Keratinocyte (primary cell): ENCODE measurements around the gene ARHGAP28. TPM values are rescaled to one million over a fixed set of nuclear protein-coding genes. Genes with fewer than 3 reads are reported as not detected.

Experiments
- DNase-seq: peaks from one replicate; pipeline ENCODE4 v3.0.0-alpha.2; 2011; ENCODE audit warnings: low read depth, missing footprints, low spot score
- FAIRE-seq: peaks from 2 replicates; lab custom pipeline; 2011; peaks lifted over from hg19 to GRCh38; lab: Jason Lieb, UNC
- H2AFZ ChIP-seq: 2 replicates; pipeline ENCODE4 v1.6.0; 2012; ENCODE audit warnings: low read length, control low read depth, inconsistent platforms; ENCODE audit not compliant: control insufficient read depth
- H3K27ac ChIP-seq: 2 replicates; pipeline ENCODE4 v1.5.1; 2011; ENCODE audit warnings: low read length; ENCODE audit not compliant: control insufficient read depth, insufficient read depth
- H3K27me3 ChIP-seq: 3 replicates; pipeline ENCODE4 v1.6.0; 2011; ENCODE audit warnings: low read length; ENCODE audit not compliant: control insufficient read depth, insufficient read depth; ENCODE audit errors: extremely low read depth
- H3K36me3 ChIP-seq, 2 experiments: 2 replicates in 1 of 2; 3 replicates in 1 of 2; pipeline ENCODE4 v1.5.1; 2011; ENCODE audit warnings: low read length in 2 of 2, mild to moderate bottlenecking in 1 of 2; ENCODE audit not compliant: control insufficient read depth in 2 of 2, insufficient read depth in 2 of 2; ENCODE audit errors: extremely low read depth in 1 of 2
- H3K4me1 ChIP-seq: 3 replicates; pipeline ENCODE4 v1.5.1; 2011; ENCODE audit warnings: low read length; ENCODE audit not compliant: control insufficient read depth, insufficient read depth; ENCODE audit errors: extremely low read depth
- H3K4me2 ChIP-seq: 3 replicates; pipeline ENCODE4 v1.6.0; 2011; ENCODE audit warnings: low read depth, low read length; ENCODE audit not compliant: control insufficient read depth, insufficient read depth; ENCODE audit errors: extremely low read depth
- H3K4me3 ChIP-seq, 3 experiments: fragments of 200-600 bp in 1 of 3; sonication (generic) in 1 of 3; 2 replicates in 2 of 3; 3 replicates in 1 of 3; pipeline ENCODE4 v1.5.1; 2011 to 2016; ENCODE audit warnings: low read length in 3 of 3, mild to moderate bottlenecking in 3 of 3, control low read depth in 2 of 3, inconsistent platforms in 1 of 3, low read depth in 1 of 3, mixed read lengths in 1 of 3, mixed run types in 1 of 3, moderate library complexity in 1 of 3; ENCODE audit not compliant: control insufficient read depth in 2 of 3, insufficient read depth in 2 of 3; ENCODE audit errors: extremely low read depth in 1 of 3
- H3K79me2 ChIP-seq: 2 replicates; pipeline ENCODE4 v1.6.0; 2012; ENCODE audit warnings: low read length; ENCODE audit not compliant: control insufficient read depth, insufficient read depth
- H3K9ac ChIP-seq: 3 replicates; pipeline ENCODE4 v1.6.0; 2011; ENCODE audit warnings: low read length; ENCODE audit not compliant: control insufficient read depth, insufficient read depth; ENCODE audit errors: extremely low read depth
- H3K9me1 ChIP-seq: 3 replicates; pipeline ENCODE4 v1.6.0; 2011; ENCODE audit warnings: low read length; ENCODE audit not compliant: control insufficient read depth, insufficient read depth; ENCODE audit errors: extremely low read depth
- H3K9me3 ChIP-seq: 2 replicates; pipeline ENCODE4 v1.5.1; 2012; ENCODE audit warnings: low read depth, low read length; ENCODE audit not compliant: control insufficient read depth
- H4K20me1 ChIP-seq: 3 replicates; pipeline ENCODE4 v1.6.0; 2011; ENCODE audit warnings: low read length; ENCODE audit not compliant: control insufficient read depth, insufficient read depth; ENCODE audit errors: extremely low read depth
- CTCF ChIP-seq, 3 experiments: IDR thresholded peaks in 1 of 3; conservative IDR thresholded peaks in 1 of 3; optimal IDR thresholded peaks in 1 of 3; 2 replicates in 2 of 3; 3 replicates in 1 of 3; pipeline versions ENCODE3 to v1.5.1; 2011; ENCODE audit warnings: low read length in 3 of 3, mild to moderate bottlenecking in 3 of 3, moderate library complexity in 2 of 3, control low read depth in 1 of 3, inconsistent platforms in 1 of 3; ENCODE audit not compliant: insufficient read depth in 2 of 3; ENCODE audit errors: extremely low read depth in 1 of 3
- EZH2 ChIP-seq: IDR thresholded peaks from one replicate; pipeline ENCODE4 v1.6.1; 2012; ENCODE audit warnings: inconsistent platforms, mild to moderate bottlenecking, low read length, moderate library complexity
- dilution Hi-C: fragments of 300-500 bp; cut with MboI; formaldehyde crosslinking; loops from one replicate; pipeline ENCODE4 v1.7.0; 2020; ENCODE audit warnings: low sequenced_read_pairs; ENCODE audit not compliant: extremely low pct_ligation_motif_present
- polyA plus RNA-seq, 5 experiments: library from polyadenylated mRNA; depleted of rRNA in 3 of 5; stranded (reverse) in 3 of 5; stranded (forward) in 1 of 5; unstranded in 1 of 5; fragments of >200 nt; gene quantifications; 1 replicate in 1 of 5; 2 replicates in 3 of 5; 3 replicates in 1 of 5; pipeline versions ENCODE4 v1.2.1 to v1.2.3, GENCODE V29; 2011 to 2012; ENCODE audit warnings: missing spikeins in 2 of 5, low read depth in 1 of 5, low replicate concordance in 1 of 5

Gene ARHGAP28
- polyA plus RNA-seq, 1 donor (not counting 4 experiments of a cell fraction or from before 2014, with no cell fraction given) = 0.43 TPM

- no peak overlapping the region for H3K9ac ChIP-seq
- no peak for FAIRE-seq
These were observed 101.4 kb downstream of the ARHGAP28 start for GRCh38 chr18:6830916-6831315.

DNA sequence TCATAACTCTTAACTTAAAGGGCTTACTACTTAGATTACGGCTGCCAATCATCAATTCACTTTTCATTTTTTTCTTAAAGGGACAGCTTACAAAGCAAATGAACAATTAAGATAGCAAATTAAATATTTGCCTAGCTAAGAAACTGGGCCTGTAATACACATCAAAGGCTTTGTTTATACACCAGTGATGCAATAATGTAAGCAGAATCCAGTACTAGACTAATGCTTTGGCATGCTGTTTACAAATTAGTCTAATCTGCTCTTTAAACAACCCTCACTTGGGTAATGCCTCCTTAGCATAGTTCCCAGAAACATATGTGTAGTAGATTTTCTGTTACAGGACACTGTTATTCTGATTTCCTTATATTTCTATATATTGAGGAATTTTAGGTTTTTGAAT, 105.8 kb downstream of the ARHGAP28 start:
- no peak for DNase-seq
- dilution Hi-C loops = no loop called here

More at GRCh38 chr18:6830916-6831315, 101.4 kb downstream of the ARHGAP28 start:
- DNase-seq = no peak
- Histone ChIP-seq H3K4me3 (no peak overlapping the region), H3K4me2 (no peak overlapping the region), H2AFZ (no peak overlapping the region), H3K27ac (no peak overlapping the region), H3K4me1 (peaks cover 1% of the 10 kb centered on the region), H3K9me3 (no peaks in the 10 kb centered on the region), H3K36me3 (no peaks in the 10 kb centered on the region), H3K79me2 (no peaks in the 10 kb centered on the region), H3K9me1 (no peaks in the 10 kb centered on the region), H4K20me1 (no peaks in the 10 kb centered on the region), H3K27me3 (no peaks in the 10 kb centered on the region)
- dilution Hi-C loops = no loop called here
- TF ChIP-seq CTCF (optimal IDR thresholded peaks at IDR 0.05 in 1 of 3, IDR thresholded peaks at IDR 0.05 in 1 of 3, conservative IDR thresholded peaks at IDR 0.05 in 1 of 3; ENCODE audit: extremely low read depth in 1 of 3, insufficient read depth in 2 of 3, low read length in 3 of 3) (no peak), EZH2 (no peak)

More for the DNA sequence above, 105.8 kb downstream of the ARHGAP28 start:
- Histone ChIP-seq H3K9me1 (no peaks in the 10 kb centered on the region), H3K9ac (no peak overlapping the region), H3K4me1 (peaks cover 10% of the 10 kb centered on the region), H4K20me1 (no peaks in the 10 kb centered on the region), H2AFZ (no peak overlapping the region), H3K4me3 (no peak overlapping the region), H3K4me2 (no peak overlapping the region), H3K27ac (no peak overlapping the region), H3K27me3 (no peaks in the 10 kb centered on the region), H3K9me3 (no peaks in the 10 kb centered on the region), H3K36me3 (no peaks in the 10 kb centered on the region), H3K79me2 (no peaks in the 10 kb centered on the region)
- TF ChIP-seq EZH2 (no peak), CTCF (optimal IDR thresholded peaks at IDR 0.05 in 1 of 3, IDR thresholded peaks at IDR 0.05 in 1 of 3, conservative IDR thresholded peaks at IDR 0.05 in 1 of 3; ENCODE audit: extremely low read depth in 1 of 3, insufficient read depth in 2 of 3, low read length in 3 of 3) (no peak)
- FAIRE-seq = no peak
